H1 (cell line): Measurements from ENCODE around the gene NADK2. TPM values are rescaled to one million over a fixed set of nuclear protein-coding genes. Genes with fewer than 3 reads are reported as not detected.
A peak's percentile ranks its signal among the peaks of the same experiment; 100 is the strongest.

Experiments used
- CTCF ChIA-PET: fragments of 300-600 bp; sonication (Branson Sonifier 250); formaldehyde crosslinking; loops from one replicate; lab custom pipeline; 2021; ENCODE audit not compliant: partially characterized antibody; lab: Charles Lee
- POLR2A ChIA-PET: fragments of 300-600 bp; sonication (Branson Sonifier 250); formaldehyde crosslinking; loops from one replicate; lab custom pipeline; 2021; ENCODE audit warnings: inconsistent platforms; ENCODE audit not compliant: partially characterized antibody; lab: Charles Lee
- DNase-seq, 2 experiments: peaks; one replicate each; pipeline versions ENCODE4 v3.0.0 to v3.0.0-alpha.2; 2010 to 2022; ENCODE audit warnings: low spot score in 2 of 2, low read depth in 1 of 2, mixed read lengths in 1 of 2
- FAIRE-seq: peaks from 2 replicates; lab custom pipeline; 2011; peaks lifted over from hg19 to GRCh38; lab: Jason Lieb, UNC
- H2AFZ ChIP-seq: 2 replicates; pipeline ENCODE4 v1.8.1; 2012; ENCODE audit warnings: low read length, inconsistent platforms
- H2AK5ac ChIP-seq: 2 replicates; pipeline ENCODE4 v1.6.1; 2013; ENCODE audit warnings: low read depth, low read length
- H2BK120ac ChIP-seq: replicated peaks from 2 replicates; pipeline ENCODE3; 2013; ENCODE audit warnings: low read depth, low read length, inconsistent platforms
- H2BK12ac ChIP-seq: 2 replicates; pipeline ENCODE4 v1.6.1; 2013; ENCODE audit warnings: low read depth, low read length
- H2BK15ac ChIP-seq: 2 replicates; pipeline ENCODE4 v1.6.1; 2013; ENCODE audit warnings: low read length
- H2BK20ac ChIP-seq: 2 replicates; pipeline ENCODE4 v1.6.1; 2013; ENCODE audit warnings: low read length
- H2BK5ac ChIP-seq: 2 replicates; pipeline ENCODE4 v1.6.1; 2013; ENCODE audit warnings: low read depth, low read length
- H3K14ac ChIP-seq: 2 replicates; pipeline ENCODE4 v1.6.1; 2013; ENCODE audit warnings: inconsistent platforms; ENCODE audit not compliant: insufficient read length
- H3K18ac ChIP-seq: 2 replicates; pipeline ENCODE4 v1.6.1; 2013; ENCODE audit warnings: low read length; ENCODE audit errors: extremely low read depth
- H3K23ac ChIP-seq: 2 replicates; pipeline ENCODE4 v1.6.1; 2013; ENCODE audit warnings: inconsistent platforms; ENCODE audit not compliant: insufficient read length
- H3K23me2 ChIP-seq: 2 replicates; pipeline ENCODE4 v1.6.1; 2013; ENCODE audit warnings: low read depth, low read length
- H3K27ac ChIP-seq: 2 replicates; pipeline ENCODE4 v1.6.1; 2011; ENCODE audit warnings: low read depth, low read length, inconsistent platforms
- H3K27me3 ChIP-seq, 4 experiments: replicated peaks in 1 of 4; 1 replicate in 1 of 4; 2 replicates in 3 of 4; pipeline versions ENCODE4 v1.6.1 to v1.8.1; 2011 to 2013; ENCODE audit warnings: low read length in 3 of 4, mild to moderate bottlenecking in 3 of 4, inconsistent platforms in 2 of 4, mixed read lengths in 2 of 4, moderate library complexity in 1 of 4; ENCODE audit not compliant: control insufficient read depth in 3 of 4, insufficient read depth in 3 of 4; ENCODE audit errors: extremely low read depth in 1 of 4
- H3K36me3 ChIP-seq, 4 experiments: 2 replicates each; pipeline versions ENCODE4 v1.6.1 to v1.8.1; 2011 to 2013; ENCODE audit warnings: mild to moderate bottlenecking in 4 of 4, low read length in 3 of 4, moderate library complexity in 2 of 4, control low read depth in 1 of 4, inconsistent platforms in 1 of 4; ENCODE audit not compliant: insufficient read depth in 4 of 4, control insufficient read depth in 2 of 4
- H3K4ac ChIP-seq: replicated peaks from 2 replicates; pipeline ENCODE3; 2013; ENCODE audit warnings: low read length, low read depth, mixed read lengths, inconsistent platforms; ENCODE audit not compliant: insufficient read length
- H3K4me1 ChIP-seq, 4 experiments: replicated peaks in 1 of 4; 1 replicate in 1 of 4; 2 replicates in 3 of 4; pipeline versions ENCODE4 v1.6.1 to v1.8.1; 2011 to 2013; ENCODE audit warnings: low read length in 3 of 4, inconsistent platforms in 2 of 4, mixed read lengths in 1 of 4; ENCODE audit not compliant: insufficient read depth in 4 of 4, control insufficient read depth in 3 of 4
- H3K4me2 ChIP-seq, 2 experiments: 2 replicates each; pipeline versions ENCODE4 v1.6.1 to v1.8.1; 2011 to 2013; ENCODE audit warnings: low read depth in 2 of 2, low read length in 2 of 2, control low read depth in 1 of 2, inconsistent platforms in 1 of 2, mild to moderate bottlenecking in 1 of 2; ENCODE audit not compliant: insufficient read depth in 1 of 2
- H3K4me3 ChIP-seq, 4 experiments: fragments of 200-600, 300-600 bp in 1 of 4; sonication (generic), shearing (Covaris generic), sonication (Bioruptor Twin) in 1 of 4; 2 replicates each; pipeline versions ENCODE4 v1.5.1 to v1.8.1; 2011 to 2016; ENCODE audit warnings: low read length in 4 of 4, low read depth in 3 of 4, control low read depth in 2 of 4, inconsistent platforms in 2 of 4, mild to moderate bottlenecking in 2 of 4, mixed read lengths in 1 of 4, moderate library complexity in 1 of 4; ENCODE audit not compliant: insufficient read depth in 2 of 4; ENCODE audit errors: extremely low read depth in 1 of 4
- H3K56ac ChIP-seq: replicated peaks from 2 replicates; pipeline ENCODE3; 2013; ENCODE audit warnings: low read depth, mild to moderate bottlenecking, mixed read lengths, low read length, inconsistent platforms; ENCODE audit not compliant: insufficient read length
- H3K79me1 ChIP-seq: 2 replicates; pipeline ENCODE4 v1.6.1; 2013; ENCODE audit warnings: low read depth, low read length, control low read depth
- H3K79me2 ChIP-seq, 2 experiments: 2 replicates each; pipeline versions ENCODE4 v1.6.1 to v1.8.1; 2012 to 2013; ENCODE audit warnings: low read length in 2 of 2, mild to moderate bottlenecking in 2 of 2, inconsistent platforms in 1 of 2; ENCODE audit not compliant: insufficient read depth in 2 of 2, control insufficient read depth in 1 of 2
- H3K9ac ChIP-seq, 4 experiments: replicated peaks in 1 of 4; 1 replicate in 1 of 4; 2 replicates in 3 of 4; pipeline versions ENCODE4 v1.6.1 to v1.8.1; 2011 to 2013; ENCODE audit warnings: low read depth in 3 of 4, low read length in 3 of 4, control low read depth in 2 of 4, mild to moderate bottlenecking in 2 of 4, moderate library complexity in 2 of 4, inconsistent platforms in 1 of 4; ENCODE audit errors: extremely low read depth in 1 of 4
- H3K9me3 ChIP-seq, 2 experiments: 2 replicates each; pipeline versions ENCODE4 v1.6.1 to v1.8.1; 2012 to 2013; ENCODE audit warnings: mild to moderate bottlenecking in 2 of 2, moderate library complexity in 2 of 2, control low read depth in 1 of 2, inconsistent platforms in 1 of 2, low read depth in 1 of 2, low read length in 1 of 2, mixed read lengths in 1 of 2; ENCODE audit not compliant: insufficient read depth in 2 of 2
- H4K20me1 ChIP-seq, 2 experiments: replicated peaks in 1 of 2; 2 replicates each; pipeline versions ENCODE3 to v1.8.1; 2011 to 2013; ENCODE audit warnings: inconsistent platforms in 2 of 2, low read length in 2 of 2, mild to moderate bottlenecking in 1 of 2; ENCODE audit not compliant: insufficient read depth in 2 of 2, control insufficient read depth in 1 of 2
- H4K5ac ChIP-seq: 2 replicates; pipeline ENCODE4 v1.6.1; 2013; ENCODE audit warnings: low read length, low read depth, mixed read lengths, inconsistent platforms; ENCODE audit not compliant: insufficient read length
- H4K8ac ChIP-seq: 2 replicates; pipeline ENCODE4 v1.8.0; 2013; ENCODE audit warnings: mild to moderate bottlenecking, moderate library complexity, low read length, inconsistent platforms; ENCODE audit not compliant: insufficient read depth; ENCODE audit errors: extremely low read depth
- H4K91ac ChIP-seq: replicated peaks from 2 replicates; pipeline ENCODE3; 2013; ENCODE audit warnings: low read length, mixed read lengths, inconsistent platforms; ENCODE audit not compliant: insufficient read length
- GTF2F1 ChIP-seq: IDR thresholded peaks from 2 replicates; pipeline ENCODE4 v1.6.1; 2012; ENCODE audit warnings: low read depth, low read length, improper control_type of control experiment, borderline replicate concordance
- JUND ChIP-seq: IDR thresholded peaks from 2 replicates; pipeline ENCODE4 v1.6.1; 2011; ENCODE audit warnings: mild to moderate bottlenecking, improper control_type of control experiment, low read length
- KDM4A ChIP-seq: IDR thresholded peaks from one replicate; pipeline ENCODE4 v1.7.1; 2012; ENCODE audit warnings: low read depth, mild to moderate bottlenecking, moderate library complexity, low read length, inconsistent platforms; ENCODE audit not compliant: severe bottlenecking
- SAP30 ChIP-seq: fragments of 300-600 bp; sonication (generic); IDR thresholded peaks from 2 replicates; pipeline ENCODE4 v1.7.1; 2012; ENCODE audit warnings: low read length, moderate library complexity, mild to moderate bottlenecking, inconsistent platforms; ENCODE audit not compliant: insufficient read depth, insufficient replicate concordance
- SIN3A ChIP-seq, 2 experiments: IDR thresholded peaks in 1 of 2; conservative IDR thresholded peaks in 1 of 2; 2 replicates each; pipeline ENCODE4 v1.6.1; 2011 to 2012; ENCODE audit warnings: low read length in 2 of 2, improper control_type of control experiment in 1 of 2, low read depth in 1 of 2, mild to moderate bottlenecking in 1 of 2
- WGBS, 2 experiments: shearing (Covaris generic) in 1 of 2; methylation state at CpG; one replicate each; pipeline versions ENCODE4 v1.1.6 to v1.1.7; 2013 to 2015; ENCODE audit warnings: low lambda C conversion rate in 2 of 2, mixed read lengths in 2 of 2, inconsistent platforms in 1 of 2, low coverage in 1 of 2, missing lambda C conversion rate in 1 of 2; ENCODE audit not compliant: insufficient replicate concordance in 2 of 2, insufficient coverage in 1 of 2, insufficient read length in 1 of 2; ENCODE audit errors: extremely low coverage in 1 of 2, missing lambda C conversion rate in 1 of 2; 5-methylcytosine and 5-hydroxymethylcytosine counted together
- polyA plus RNA-seq, 7 experiments: library from polyadenylated mRNA; depleted of rRNA in 3 of 7; stranded (reverse) in 5 of 7; unstranded in 2 of 7; fragments of >200 nt in 5 of 7; fragments of 200-250 nt in 2 of 7; gene quantifications; 1 replicate in 5 of 7; 2 replicates in 1 of 7; 4 replicates in 1 of 7; pipeline versions ENCODE4 v1.2.1 to v1.2.3, GENCODE V29; 2011 to 2013; ENCODE audit warnings: missing spikeins in 2 of 7, mixed read lengths in 2 of 7
- total RNA-seq: library from RNA; stranded (reverse); fragmentation: NEBNext Ultra II Directional; extraction: Animal tissue kit (Norgen Biotek cat#: 25700); gene quantifications from 2 replicates; pipeline ENCODE4 v1.2.1, GENCODE V29; 2021

NADK2 gene
- total and polyA plus RNA-seq, 2 of the 8 experiments (the other 6 are each of a cell fraction or from before 2014, with no cell fraction given) = 3.4 to 16.1 TPM

DNA sequence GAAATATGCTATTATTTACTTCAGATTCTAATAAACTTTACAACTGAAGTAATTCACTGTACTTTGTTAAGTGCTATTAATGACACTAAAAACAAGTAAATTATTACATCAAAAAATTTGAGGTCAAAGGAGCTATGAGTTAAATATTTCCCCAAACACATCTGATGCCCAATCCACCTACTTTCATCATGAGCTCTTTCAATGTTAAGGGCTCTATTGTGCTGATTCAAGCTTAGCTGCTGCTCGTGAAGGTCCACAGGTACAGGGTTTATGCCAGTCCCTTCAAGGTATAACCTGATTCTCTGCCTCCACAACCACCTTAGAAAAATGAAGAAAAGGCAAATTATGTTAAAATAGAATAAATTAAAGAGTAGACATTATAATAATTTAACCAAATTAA is 24.2 kb downstream of the NADK2 start:
- no peak overlapping the region for H3K4ac ChIP-seq
- no peak overlapping the region for H4K8ac ChIP-seq
- no peak overlapping the region for H3K27ac ChIP-seq
- no peak overlapping the region for H3K4me3 ChIP-seq
- H3K79me1 ChIP-seq = no peaks in the 10 kb centered on the region
- no peaks in the 10 kb centered on the region for H4K20me1 ChIP-seq
- H3K36me3 ChIP-seq = no peaks in the 10 kb centered on the region; a peak in 1 of 8 replicates
- no peak overlapping the region for H3K23ac ChIP-seq
- no peaks in the 10 kb centered on the region for H3K79me2 ChIP-seq
- H2BK20ac ChIP-seq = no peak overlapping the region
- H2BK5ac ChIP-seq = no peak overlapping the region
- no peak overlapping the region for H4K5ac ChIP-seq
- H3K56ac ChIP-seq = no peak overlapping the region
- no peak overlapping the region for H2AK5ac ChIP-seq
- H3K23me2 ChIP-seq = no peaks in the 10 kb centered on the region
- 81% methylated on average over 1 of the region's 1 CpG; no CpG with 5 or more reads in 1 of the 2 experiments for WGBS, 2 experiments
- no peak overlapping the region for H2BK12ac ChIP-seq
- no peak overlapping the region for H2AFZ ChIP-seq
- FAIRE-seq = no peak
- TF ChIP-seq SIN3A (conservative IDR thresholded peaks at IDR 0.05 in 1 of 2, IDR thresholded peaks at IDR 0.05 in 1 of 2; ENCODE audit: low read depth in 1 of 2, low read length in 2 of 2) = no peak
- TF ChIP-seq SAP30 = no peak
- TF ChIP-seq GTF2F1 = no peak
- no peak for TF ChIP-seq KDM4A
- TF ChIP-seq JUND = no peak
- TF ChIP-seq, all 59 proteins: peak for 0
- Histone ChIP-seq H3K14ac (no peak overlapping the region), H3K4me1 (no peaks in the 10 kb centered on the region), H4K91ac (no peak overlapping the region), H3K4me2 (no peak overlapping the region), H3K9me3 (no peaks in the 10 kb centered on the region), H3K18ac (no peak overlapping the region), H2BK15ac (no peak overlapping the region), H2BK120ac (no peak overlapping the region), H3K9ac (peak overlapping the region in 1 of 4 experiments; percentile 13; a peak in 1 of 7 replicates), H3K27me3 (no peaks in the 10 kb centered on the region)
- DNase-seq = no peak
- ChIA-PET CTCF (interaction anchor here (0.7 to 1.2 kb wide), 3 partner anchors 115 to 338 kb away, joined by 3 to 4 read pairs (median 3); no protein-coding TSS in a partner anchor), POLR2A (no interaction called here)
